H9 (cell line): Measurements from ENCODE around the gene TMC4. TPM values are rescaled to one million over a fixed set of nuclear protein-coding genes. Genes with fewer than 3 reads are reported as not detected.
"Not testable (repeated sequence)": the region's sequence is repeated elsewhere in the genome, so short reads cannot be mapped to it uniquely, and the experiment has no call there.

Source experiments
- DNase-seq: peaks from one replicate; pipeline ENCODE4 v3.0.0-alpha.2; 2017
- H2AFZ ChIP-seq: one replicate; pipeline ENCODE4 v1.6.1; 2013; ENCODE audit warnings: mild to moderate bottlenecking, low read length, control low read depth, moderate library complexity
- H2AK5ac ChIP-seq: 2 replicates; pipeline ENCODE4 v1.6.1; 2013; ENCODE audit warnings: low read length, control low read depth, mixed read lengths; ENCODE audit not compliant: insufficient read length
- H2BK120ac ChIP-seq: one replicate; pipeline ENCODE4 v1.6.1; 2013; ENCODE audit warnings: low read depth, mild to moderate bottlenecking, low read length, control low read depth, inconsistent platforms; ENCODE audit not compliant: poor library complexity, severe bottlenecking
- H2BK12ac ChIP-seq: 2 replicates; pipeline ENCODE4 v1.6.1; 2013; ENCODE audit warnings: low read length, control low read depth, mixed read lengths, low read depth; ENCODE audit not compliant: insufficient read length
- H2BK15ac ChIP-seq: 2 replicates; pipeline ENCODE4 v1.6.1; 2013; ENCODE audit warnings: low read depth, low read length, control low read depth
- H2BK20ac ChIP-seq: one replicate; pipeline ENCODE4 v1.6.1; 2013; ENCODE audit warnings: low read depth, mild to moderate bottlenecking, low read length, control low read depth, inconsistent platforms; ENCODE audit not compliant: poor library complexity, severe bottlenecking
- H2BK5ac ChIP-seq: 2 replicates; pipeline ENCODE4 v1.6.1; 2013; ENCODE audit warnings: low read length, control low read depth, mixed read lengths; ENCODE audit not compliant: insufficient read length
- H3K14ac ChIP-seq: 2 replicates; pipeline ENCODE4 v1.6.1; 2013; ENCODE audit warnings: low read length, control low read depth; ENCODE audit not compliant: insufficient read depth
- H3K18ac ChIP-seq: 2 replicates; pipeline ENCODE4 v1.6.1; 2013; ENCODE audit warnings: low read depth, mild to moderate bottlenecking, mixed read lengths, low read length, control low read depth; ENCODE audit not compliant: insufficient read length
- H3K23ac ChIP-seq: 2 replicates; pipeline ENCODE4 v1.6.1; 2013; ENCODE audit warnings: low read length, control low read depth, mixed read lengths, low read depth; ENCODE audit not compliant: insufficient read length
- H3K23me2 ChIP-seq: 2 replicates; pipeline ENCODE4 v1.6.1; 2013; ENCODE audit warnings: low read depth, mild to moderate bottlenecking, mixed read lengths, low read length, control low read depth; ENCODE audit not compliant: insufficient read length, poor library complexity, severe bottlenecking
- H3K27ac ChIP-seq: 2 replicates; pipeline ENCODE4 v1.5.1; 2013; ENCODE audit warnings: low read length, control low read depth, mixed read lengths, low read depth; ENCODE audit not compliant: insufficient read length
- H3K27me3 ChIP-seq: 2 replicates; pipeline ENCODE4 v1.6.1; 2013; ENCODE audit warnings: low read length, control low read depth, inconsistent platforms; ENCODE audit not compliant: insufficient read depth
- H3K4ac ChIP-seq: 2 replicates; pipeline ENCODE4 v1.6.1; 2013; ENCODE audit warnings: low read depth, mild to moderate bottlenecking, control low read depth, inconsistent platforms, low read length, moderate library complexity
- H3K4me1 ChIP-seq: 2 replicates; pipeline ENCODE4 v1.6.1; 2013; ENCODE audit warnings: low read length, control low read depth, inconsistent platforms; ENCODE audit not compliant: insufficient read depth
- H3K4me2 ChIP-seq: 2 replicates; pipeline ENCODE4 v1.6.1; 2013; ENCODE audit warnings: low read length, control low read depth, mixed read lengths; ENCODE audit not compliant: insufficient read length, insufficient read depth
- H3K56ac ChIP-seq: 2 replicates; pipeline ENCODE4 v1.6.1; 2013; ENCODE audit warnings: low read depth, mild to moderate bottlenecking, mixed read lengths, low read length, control low read depth; ENCODE audit not compliant: insufficient read length
- H3K79me1 ChIP-seq: 2 replicates; pipeline ENCODE4 v1.6.1; 2013; ENCODE audit warnings: low read depth, mild to moderate bottlenecking, moderate library complexity, low read length, control low read depth, inconsistent platforms; ENCODE audit not compliant: insufficient read depth, poor library complexity, severe bottlenecking
- H3K79me2 ChIP-seq: 2 replicates; pipeline ENCODE4 v1.6.1; 2013; ENCODE audit warnings: low read length, control low read depth, inconsistent platforms; ENCODE audit not compliant: insufficient read depth
- H3K9ac ChIP-seq: 2 replicates; pipeline ENCODE4 v1.6.1; 2013; ENCODE audit warnings: low read length, control low read depth, mixed read lengths; ENCODE audit not compliant: insufficient read length; ENCODE audit errors: extremely low read depth
- H3K9me3 ChIP-seq: one replicate; pipeline ENCODE4 v1.6.1; 2013; ENCODE audit warnings: low read depth, low read length, inconsistent platforms; ENCODE audit not compliant: control insufficient read depth
- H3T11ph ChIP-seq: one replicate; pipeline ENCODE4 v1.6.1; 2013; ENCODE audit warnings: mild to moderate bottlenecking, low read length, control low read depth, inconsistent platforms
- H4K20me1 ChIP-seq: one replicate; pipeline ENCODE4 v1.6.1; 2013; ENCODE audit not compliant: control insufficient read depth, insufficient read length, insufficient read depth
- H4K5ac ChIP-seq: 2 replicates; pipeline ENCODE4 v1.6.1; 2013; ENCODE audit warnings: low read depth, mild to moderate bottlenecking, mixed read lengths, low read length, control low read depth; ENCODE audit not compliant: insufficient read length
- H4K8ac ChIP-seq: replicated peaks from 2 replicates; pipeline ENCODE4 v1.6.1; 2013; ENCODE audit warnings: low read length, control low read depth, mixed read lengths, low read depth; ENCODE audit not compliant: insufficient read length
- H4K91ac ChIP-seq: 2 replicates; pipeline ENCODE4 v1.6.1; 2013; ENCODE audit warnings: low read depth, mild to moderate bottlenecking, moderate library complexity, mixed read lengths, low read length, control low read depth; ENCODE audit not compliant: insufficient read length
- H3K27ac Mint-ChIP-seq, 3 experiments: 2 replicates in 2 of 3; 3 replicates in 1 of 3; pipeline ENCODE4 v1.8.0; 2020 to 2021; ENCODE audit warnings: mixed read lengths in 3 of 3, mild to moderate bottlenecking in 1 of 3, moderate library complexity in 1 of 3
- H3K27me3 Mint-ChIP-seq: 2 replicates; pipeline ENCODE4 v1.8.0; 2021; ENCODE audit warnings: low read depth, mild to moderate bottlenecking, moderate library complexity, mixed read lengths
- H3K36me3 Mint-ChIP-seq, 3 experiments: 2 replicates in 2 of 3; 3 replicates in 1 of 3; pipeline ENCODE4 v1.8.0; 2020 to 2021; ENCODE audit warnings: low read depth in 3 of 3, mixed read lengths in 3 of 3; ENCODE audit not compliant: insufficient read depth in 1 of 3
- H3K4me1 Mint-ChIP-seq, 2 experiments: 2 replicates each; pipeline ENCODE4 v1.8.0; 2020; ENCODE audit warnings: mixed read lengths in 2 of 2
- H3K4me3 Mint-ChIP-seq, 2 experiments: 2 replicates in 1 of 2; 3 replicates in 1 of 2; pipeline ENCODE4 v1.8.0; 2020 to 2021; ENCODE audit warnings: mild to moderate bottlenecking in 2 of 2, mixed read lengths in 2 of 2, moderate library complexity in 1 of 2
- H3K9me3 Mint-ChIP-seq, 2 experiments: 2 replicates in 1 of 2; 3 replicates in 1 of 2; pipeline ENCODE4 v1.8.0; 2020; ENCODE audit warnings: mild to moderate bottlenecking in 2 of 2, mixed read lengths in 2 of 2, moderate library complexity in 1 of 2
- CTCF ChIP-seq: fragments of 200-600 bp; sonication (generic); conservative IDR thresholded peaks from 3 replicates; pipeline ENCODE4 v1.8.0; 2021; ENCODE audit warnings: antibody characterized with exemption, mild to moderate bottlenecking
- WGBS: extraction: QIAGEN DNeasy Blood & Tissue Kit; methylation state at CpG from one replicate; pipeline ENCODE4 v1.1.7; 2013; ENCODE audit warnings: missing lambda C conversion rate, low lambda C conversion rate, mixed read lengths; ENCODE audit not compliant: insufficient read length; ENCODE audit errors: extremely low coverage; 5-methylcytosine and 5-hydroxymethylcytosine counted together
- total RNA-seq: library from RNA; stranded (reverse); gene quantifications from 2 replicates; pipeline ENCODE4 v1.2.1, GENCODE V29; 2021

The TMC4 gene
- total RNA-seq, 1 experiment from 2014 or later = 12.2 TPM

DNA sequence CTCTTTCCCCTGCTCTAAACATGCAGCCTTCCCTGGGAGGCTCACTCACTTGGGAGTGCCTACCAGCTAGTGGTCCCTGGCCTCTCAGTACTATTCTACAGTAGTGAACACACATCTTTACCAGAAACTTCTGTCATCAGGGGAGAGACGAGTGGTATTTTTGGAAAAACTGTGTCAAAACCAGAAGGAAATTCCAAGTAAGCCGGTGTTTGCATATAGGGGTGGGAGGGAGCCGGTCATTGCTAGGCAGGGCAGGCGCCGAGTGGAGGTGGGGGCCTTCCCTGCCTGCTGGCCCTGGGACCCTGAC lies 34.7 kb upstream of the TMC4 start:
- no peak overlapping the region for H2BK20ac ChIP-seq
- peaks cover 3% of the 10 kb centered on the region for H4K20me1 ChIP-seq
- no peak overlapping the region for H3T11ph ChIP-seq
- H3K27ac ChIP-seq = peak overlapping the region; percentile 20
- no peak overlapping the region for H2BK5ac ChIP-seq
- no peak for DNase-seq
- H2BK12ac ChIP-seq = no peak overlapping the region
- H3K18ac ChIP-seq = no peak overlapping the region
- H3K9me3 ChIP-seq = no peaks in the 10 kb centered on the region
- no peak overlapping the region for H2BK120ac ChIP-seq
- H2AK5ac ChIP-seq = no peak overlapping the region
- no peak overlapping the region for H4K5ac ChIP-seq
- Mint-ChIP-seq H3K36me3 (peaks cover 65 to 73% (median 68%) of the 10 kb centered on the region in 3 experiments), H3K4me1 (peaks cover 39 to 56% of the 10 kb centered on the region in 2 experiments), H3K27me3 (peaks cover 3% of the 10 kb centered on the region), H3K9me3 (no peaks in the 10 kb centered on the region), H3K27ac (peak overlapping the region; percentile 41 to 95 (median 85); a peak in 5 of 7 replicates), H3K4me3 (peak overlapping the region in 1 of 2 experiments; percentile 15; a peak in 2 of 5 replicates)
- H4K91ac ChIP-seq = no peak overlapping the region
- peaks cover 3% of the 10 kb centered on the region for H3K4me1 ChIP-seq
- no peak overlapping the region for H2AFZ ChIP-seq
- H3K23me2 ChIP-seq = no peaks in the 10 kb centered on the region
- peaks cover 2% of the 10 kb centered on the region for H3K79me1 ChIP-seq
- H3K4me2 ChIP-seq = no peak overlapping the region
- H3K27me3 ChIP-seq = no peaks in the 10 kb centered on the region
- H3K9ac ChIP-seq = no peak overlapping the region
- no peak overlapping the region for H3K14ac ChIP-seq
- H3K56ac ChIP-seq = no peak overlapping the region
- no peak overlapping the region for H3K23ac ChIP-seq
- WGBS = no CpG with 5 or more reads among the region's 5 CpGs
- H2BK15ac ChIP-seq = no peak overlapping the region
- H3K79me2 ChIP-seq = peaks cover 20% of the 10 kb centered on the region
- H3K4ac ChIP-seq = no peak overlapping the region
- H4K8ac ChIP-seq = no peak overlapping the region
- TF ChIP-seq CTCF = no peak

GRCh38 chr19:54207193-54207592 lies 34.2 kb upstream of the TMC4 start:
- H3T11ph ChIP-seq, H4K91ac ChIP-seq, H3K14ac ChIP-seq, H4K5ac ChIP-seq, H4K8ac ChIP-seq, H3K27me3 ChIP-seq, H2BK20ac ChIP-seq, DNase-seq, H3K4ac ChIP-seq, H3K27me3 Mint-ChIP-seq, H2AFZ ChIP-seq, H3K27ac ChIP-seq, H2BK12ac ChIP-seq, H3K23me2 ChIP-seq, H4K20me1 ChIP-seq, H2BK120ac ChIP-seq, H2BK5ac ChIP-seq, H3K4me2 ChIP-seq, H3K79me1 ChIP-seq, H3K23ac ChIP-seq, H3K9me3 ChIP-seq, H3K18ac ChIP-seq, H3K56ac ChIP-seq, H3K4me1 ChIP-seq, H3K9me3 Mint-ChIP-seq, H2BK15ac ChIP-seq, H3K9ac ChIP-seq, H2AK5ac ChIP-seq: not testable (repeated sequence)
- H3K27ac Mint-ChIP-seq = peak overlapping the region in 1 of 3 experiments; percentile 55; a peak in 3 of 7 replicates
- no CpG with 5 or more reads among the region's 23 CpGs for WGBS
- H3K4me1 Mint-ChIP-seq = peaks cover 44 to 60% of the 10 kb centered on the region in 2 experiments
- peaks cover 24% of the 10 kb centered on the region for H3K79me2 ChIP-seq
- peaks cover 69 to 77% (median 72%) of the 10 kb centered on the region in 3 experiments for H3K36me3 Mint-ChIP-seq
- peak overlapping the region in 1 of 2 experiments; percentile 15; a peak in 1 of 5 replicates for H3K4me3 Mint-ChIP-seq
